ENCODE measurements around the gene ABAT.

ABAT gene

DNA sequence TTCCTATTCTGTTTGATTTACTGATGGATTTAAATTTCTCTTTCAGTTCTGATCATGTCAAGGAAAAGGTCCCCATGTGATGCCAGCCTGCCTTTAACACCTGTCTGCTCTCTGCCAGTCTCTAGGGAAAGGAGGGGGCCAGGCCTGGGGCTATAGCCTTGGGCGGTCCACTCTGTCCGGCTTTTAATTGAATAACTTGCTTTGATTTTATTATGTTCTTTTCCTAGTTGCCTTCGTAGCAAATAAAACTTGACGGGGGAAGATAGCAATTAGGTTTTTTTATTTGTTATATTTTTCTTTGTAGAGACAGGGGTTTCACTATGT lies 47.6 kb downstream of the ABAT start:
- no peaks in the 10 kb centered on the region for H3K36me3 ChIP-seq (ENCODE audit: control insufficient read depth, low read depth, low read length)
- H3K4me3 ChIP-seq (ENCODE audit: low read length) = no peak overlapping the region
- peak overlapping the region; percentile 7 for H3K9ac ChIP-seq (ENCODE audit: low read length)
- no peaks in the 10 kb centered on the region for H3K9me3 ChIP-seq (ENCODE audit: control insufficient read depth, low read depth, low read length)
- no peak overlapping the region for H3K27ac ChIP-seq (ENCODE audit: low read length)
- H3K4me1 ChIP-seq (ENCODE audit: control insufficient read depth, low read depth, low read length) = peaks cover 20% of the 10 kb centered on the region
- H3K27me3 ChIP-seq (ENCODE audit: control insufficient read depth, insufficient read depth, low read length) = no peaks in the 10 kb centered on the region

- no peak overlapping the region for H3K9ac ChIP-seq (ENCODE audit: low read length)
- no peak overlapping the region for H3K4me3 ChIP-seq (ENCODE audit: low read length)
- no peak overlapping the region for H3K27ac ChIP-seq (ENCODE audit: low read length)
- no peaks in the 10 kb centered on the region for H3K27me3 ChIP-seq (ENCODE audit: control insufficient read depth, insufficient read depth, low read length)
- H3K36me3 ChIP-seq (ENCODE audit: control insufficient read depth, low read depth, low read length) = no peaks in the 10 kb centered on the region
- H3K9me3 ChIP-seq (ENCODE audit: control insufficient read depth, low read depth, low read length) = no peaks in the 10 kb centered on the region
- peaks cover 15% of the 10 kb centered on the region for H3K4me1 ChIP-seq (ENCODE audit: control insufficient read depth, low read depth, low read length)
Observed at GRCh38 chr16:8725513-8726178, 51.2 kb downstream of the ABAT start.

DNA sequence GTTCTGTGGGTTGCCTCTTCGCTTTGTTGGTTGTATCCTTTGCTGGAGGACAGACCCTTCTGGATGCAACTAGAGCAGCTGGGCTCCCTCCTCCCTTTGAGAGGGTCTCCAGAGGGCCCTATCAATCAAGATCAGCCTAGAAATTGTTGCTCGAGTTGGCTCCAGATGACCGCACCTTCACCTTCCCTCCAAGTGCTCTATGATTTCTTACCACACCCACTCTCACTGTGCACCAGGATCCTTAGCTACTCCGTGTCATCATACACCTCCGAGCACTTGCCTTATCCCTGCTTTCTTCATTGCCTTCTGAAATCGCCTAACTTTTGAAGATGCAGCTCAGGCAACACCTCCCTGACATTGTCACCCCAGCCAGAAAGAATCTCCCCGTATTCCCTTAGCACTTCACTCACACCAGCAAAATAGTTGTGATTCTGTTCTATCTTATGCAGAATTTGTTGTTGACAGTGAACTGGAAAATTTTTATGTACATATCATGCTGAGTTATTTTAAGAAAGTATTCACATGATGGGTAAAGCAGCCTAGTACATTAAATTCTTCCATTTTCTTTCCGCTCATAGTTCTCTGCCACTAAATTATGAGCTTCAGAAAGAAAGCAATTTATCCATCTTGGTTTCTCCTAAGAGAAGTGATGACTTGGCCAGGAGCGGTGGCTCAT lies 52.9 kb downstream of the ABAT start:
- H3K27me3 ChIP-seq (ENCODE audit: control insufficient read depth, insufficient read depth, low read length) = no peaks in the 10 kb centered on the region
- H3K4me1 ChIP-seq (ENCODE audit: control insufficient read depth, low read depth, low read length) = no peaks in the 10 kb centered on the region
- no peaks in the 10 kb centered on the region for H3K36me3 ChIP-seq (ENCODE audit: control insufficient read depth, low read depth, low read length)
- no peak overlapping the region for H3K27ac ChIP-seq (ENCODE audit: low read length)
- H3K9ac ChIP-seq (ENCODE audit: low read length) = no peak overlapping the region
- no peaks in the 10 kb centered on the region for H3K9me3 ChIP-seq (ENCODE audit: control insufficient read depth, low read depth, low read length)
- H3K4me3 ChIP-seq (ENCODE audit: low read length) = no peak overlapping the region

- H3K36me3 ChIP-seq (ENCODE audit: control insufficient read depth, low read depth, low read length) = no peaks in the 10 kb centered on the region
- H3K27ac ChIP-seq (ENCODE audit: low read length) = no peak overlapping the region
- H3K4me3 ChIP-seq (ENCODE audit: low read length) = no peak overlapping the region
- H3K27me3 ChIP-seq (ENCODE audit: control insufficient read depth, insufficient read depth, low read length) = no peaks in the 10 kb centered on the region
- H3K9ac ChIP-seq (ENCODE audit: low read length) = no peak overlapping the region
- H3K9me3 ChIP-seq (ENCODE audit: control insufficient read depth, low read depth, low read length) = no peaks in the 10 kb centered on the region
- H3K4me1 ChIP-seq (ENCODE audit: control insufficient read depth, low read depth, low read length) = no peaks in the 10 kb centered on the region
Observed at GRCh38 chr16:8727857-8728618, 53.6 kb downstream of the ABAT start.

DNA sequence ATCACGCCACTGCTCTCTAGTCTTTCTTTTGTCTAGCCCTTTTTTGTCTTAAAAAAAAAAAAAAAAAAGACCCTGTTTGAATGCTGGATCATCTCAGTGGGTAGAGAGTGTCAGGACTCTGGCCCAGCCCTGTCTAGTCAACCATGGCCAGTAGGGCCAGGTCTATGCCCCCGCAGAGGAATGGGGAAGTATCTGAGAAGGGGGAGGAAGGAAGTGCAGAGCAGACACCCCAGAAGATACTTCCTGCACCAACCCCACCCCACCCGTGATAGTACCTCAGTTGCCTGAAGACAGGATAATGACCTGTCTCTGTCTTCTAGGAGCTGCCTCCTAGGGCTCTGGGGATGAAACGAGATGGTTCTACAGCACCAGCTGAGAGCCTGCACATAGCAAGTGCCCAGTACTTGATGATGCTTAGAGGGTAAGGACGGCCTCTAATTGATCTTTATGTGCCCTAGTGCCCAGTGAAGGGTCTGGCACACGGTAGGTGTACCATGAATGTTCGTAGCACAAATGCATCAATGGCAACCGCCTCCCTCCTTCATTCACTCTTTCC lies 55.4 kb downstream of the ABAT start:
- Histone ChIP-seq H3K36me3 (ENCODE audit: control insufficient read depth, low read depth, low read length) (no peaks in the 10 kb centered on the region), H3K9ac (ENCODE audit: low read length) (no peak overlapping the region), H3K4me1 (ENCODE audit: control insufficient read depth, low read depth, low read length) (no peaks in the 10 kb centered on the region), H3K27ac (ENCODE audit: low read length) (no peak overlapping the region), H3K27me3 (ENCODE audit: control insufficient read depth, insufficient read depth, low read length) (no peaks in the 10 kb centered on the region), H3K9me3 (ENCODE audit: control insufficient read depth, low read depth, low read length) (no peaks in the 10 kb centered on the region), H3K4me3 (ENCODE audit: low read length) (no peak overlapping the region)

- Histone ChIP-seq H3K4me1 (ENCODE audit: control insufficient read depth, low read depth, low read length) (no peaks in the 10 kb centered on the region), H3K27me3 (ENCODE audit: control insufficient read depth, insufficient read depth, low read length) (no peaks in the 10 kb centered on the region), H3K4me3 (ENCODE audit: low read length) (no peak overlapping the region), H3K9ac (ENCODE audit: low read length) (no peak overlapping the region), H3K36me3 (ENCODE audit: control insufficient read depth, low read depth, low read length) (no peaks in the 10 kb centered on the region), H3K9me3 (ENCODE audit: control insufficient read depth, low read depth, low read length) (no peaks in the 10 kb centered on the region), H3K27ac (ENCODE audit: low read length) (no peak overlapping the region)
Observed at GRCh38 chr16:8730335-8730915, 56.0 kb downstream of the ABAT start.

- Histone ChIP-seq H3K9me3 (ENCODE audit: control insufficient read depth, low read depth, low read length) (no peaks in the 10 kb centered on the region), H3K9ac (ENCODE audit: low read length) (no peak overlapping the region), H3K27me3 (ENCODE audit: control insufficient read depth, insufficient read depth, low read length) (no peaks in the 10 kb centered on the region), H3K4me3 (ENCODE audit: low read length) (no peak overlapping the region), H3K27ac (ENCODE audit: low read length) (no peak overlapping the region), H3K4me1 (ENCODE audit: control insufficient read depth, low read depth, low read length) (no peaks in the 10 kb centered on the region), H3K36me3 (ENCODE audit: control insufficient read depth, low read depth, low read length) (no peaks in the 10 kb centered on the region)
Observed at GRCh38 chr16:8733849-8734540, 59.6 kb downstream of the ABAT start.

GRCh38 chr16:8735574-8735973 lies 61.2 kb downstream of the ABAT start:
- Histone ChIP-seq H3K9ac (ENCODE audit: low read length) (no peak overlapping the region), H3K36me3 (ENCODE audit: control insufficient read depth, low read depth, low read length) (no peaks in the 10 kb centered on the region), H3K27me3 (ENCODE audit: control insufficient read depth, insufficient read depth, low read length) (no peaks in the 10 kb centered on the region), H3K27ac (ENCODE audit: low read length) (no peak overlapping the region), H3K4me1 (ENCODE audit: control insufficient read depth, low read depth, low read length) (no peaks in the 10 kb centered on the region), H3K4me3 (ENCODE audit: low read length) (no peak overlapping the region), H3K9me3 (ENCODE audit: control insufficient read depth, low read depth, low read length) (no peaks in the 10 kb centered on the region)

- H3K27ac ChIP-seq (ENCODE audit: low read length) = no peak overlapping the region
- H3K9ac ChIP-seq (ENCODE audit: low read length) = no peak overlapping the region
- H3K9me3 ChIP-seq (ENCODE audit: control insufficient read depth, low read depth, low read length) = no peaks in the 10 kb centered on the region
- H3K4me3 ChIP-seq (ENCODE audit: low read length) = no peak overlapping the region
- H3K36me3 ChIP-seq (ENCODE audit: control insufficient read depth, low read depth, low read length) = no peaks in the 10 kb centered on the region
- H3K27me3 ChIP-seq (ENCODE audit: control insufficient read depth, insufficient read depth, low read length) = no peaks in the 10 kb centered on the region
- H3K4me1 ChIP-seq (ENCODE audit: control insufficient read depth, low read depth, low read length) = no peaks in the 10 kb centered on the region
Observed at GRCh38 chr16:8736123-8736668, 61.8 kb downstream of the ABAT start.

DNA sequence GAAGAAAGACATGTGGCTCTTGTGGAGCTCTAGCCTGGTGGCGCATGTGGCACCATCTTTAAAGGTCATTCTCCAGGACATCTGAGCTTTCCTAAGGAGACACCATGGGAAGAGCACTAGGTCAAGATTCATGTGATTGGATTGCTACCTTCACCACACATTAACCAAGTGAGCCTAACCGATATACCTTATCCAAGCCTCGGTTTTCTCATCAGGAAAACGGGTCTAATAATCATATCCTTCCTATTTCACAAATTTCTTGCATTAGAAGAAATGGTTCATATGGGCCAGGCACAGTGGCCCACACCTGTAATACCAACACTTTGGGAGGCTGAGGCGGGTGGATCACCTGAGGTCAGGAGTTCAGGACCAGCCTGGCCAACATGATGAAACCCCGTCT lies 64.7 kb downstream of the ABAT start:
- no peaks in the 10 kb centered on the region for H3K4me1 ChIP-seq (ENCODE audit: control insufficient read depth, low read depth, low read length)

More for the DNA sequence above, 64.7 kb downstream of the ABAT start:
- Histone ChIP-seq H3K4me3 (ENCODE audit: low read length) (no peak overlapping the region), H3K27ac (ENCODE audit: low read length) (no peak overlapping the region), H3K9me3 (ENCODE audit: control insufficient read depth, low read depth, low read length) (no peaks in the 10 kb centered on the region), H3K9ac (ENCODE audit: low read length) (no peak overlapping the region), H3K27me3 (ENCODE audit: control insufficient read depth, insufficient read depth, low read length) (no peaks in the 10 kb centered on the region), H3K36me3 (ENCODE audit: control insufficient read depth, low read depth, low read length) (no peaks in the 10 kb centered on the region)

Data from iPS-18a (cell line).